HepG2 (cell line): Measurements from ENCODE around the gene PDIA6. TPM values are rescaled to one million over a fixed set of nuclear protein-coding genes. Genes with fewer than 3 reads are reported as not detected.

Experiments
- ATAC-seq: fragments of 200-7000 bp; cut with Tn5 transposase; 3 replicates; pipeline ENCODE4 v1.9.1; 2020; ENCODE audit warnings: mild to moderate bottlenecking, moderate library complexity
- BruUV-seq: library from RNA; stranded (reverse); fragments of 400-500 nt; replicated peaks from 2 replicates; lab custom pipeline; 2021; lab: Mats Ljungman, UMichigan
- CTCF ChIA-PET: fragments of 300-600 bp; formaldehyde crosslinking; extraction: SDS; loops from one replicate; lab custom pipeline; 2021; ENCODE audit warnings: low total read pairs, inconsistent platforms, low intra/inter-chr PET ratio; lab: Yijun Ruan, JAX
- POLR2A ChIA-PET: fragments of 350-600 bp; sonication (Branson Sonifier 250); formaldehyde crosslinking; loops from one replicate; lab custom pipeline; 2020; ENCODE audit warnings: antibody characterized with exemption, inconsistent platforms; lab: Yijun Ruan, JAX
- DNase-seq: peaks from one replicate; pipeline ENCODE4 v3.0.0-alpha.2; 2015; ENCODE audit warnings: low spot score
- FAIRE-seq: peaks from 3 replicates; lab custom pipeline; 2011; peaks lifted over from hg19 to GRCh38; lab: Jason Lieb, UNC
- H2AFZ ChIP-seq: one replicate; pipeline ENCODE4 v1.6.1; 2011; ENCODE audit warnings: low read length, inconsistent platforms
- H3K27ac ChIP-seq: fragments of 300-600 bp; 3 replicates; pipeline ENCODE4 v1.8.0; 2011; ENCODE audit warnings: mixed run types, mild to moderate bottlenecking, mixed read lengths, low read length, inconsistent platforms; ENCODE audit not compliant: insufficient read depth; ENCODE audit errors: extremely low read length
- H3K27me3 ChIP-seq, 2 experiments: fragments of 200-600 bp in 1 of 2; 2 replicates in 1 of 2; 3 replicates in 1 of 2; pipeline versions ENCODE4 v1.6.0 to v1.8.0; 2011; ENCODE audit warnings: low read length in 2 of 2, mild to moderate bottlenecking in 2 of 2, moderate library complexity in 2 of 2, inconsistent platforms in 1 of 2; ENCODE audit not compliant: insufficient read depth in 2 of 2, control insufficient read depth in 1 of 2
- H3K36me3 ChIP-seq, 2 experiments: fragments of 200-600 bp in 1 of 2; replicated peaks in 1 of 2; 2 replicates in 1 of 2; 3 replicates in 1 of 2; pipeline versions ENCODE4 v1.5.1 to v1.8.0; 2011; ENCODE audit warnings: low read length in 2 of 2, inconsistent platforms in 1 of 2; ENCODE audit not compliant: insufficient read depth in 2 of 2, control insufficient read depth in 1 of 2
- H3K4me1 ChIP-seq: 2 replicates; pipeline ENCODE4 v1.5.1; 2012; ENCODE audit warnings: low read length, inconsistent platforms; ENCODE audit not compliant: insufficient read depth
- H3K4me2 ChIP-seq: 2 replicates; pipeline ENCODE4 v1.6.0; 2011; ENCODE audit warnings: low read depth, low read length, inconsistent platforms
- H3K4me3 ChIP-seq, 3 experiments: fragments of 200-600 bp in 1 of 3; sonication (generic), shearing (Covaris generic) in 1 of 3; replicated peaks in 1 of 3; 2 replicates each; pipeline ENCODE4 v1.5.1; 2011 to 2016; ENCODE audit warnings: low read length in 3 of 3, inconsistent platforms in 2 of 3, low read depth in 2 of 3, mild to moderate bottlenecking in 2 of 3, control low read depth in 1 of 3, mixed read lengths in 1 of 3; ENCODE audit not compliant: insufficient read depth in 1 of 3
- H3K79me2 ChIP-seq: one replicate; pipeline ENCODE4 v1.6.1; 2011; ENCODE audit warnings: low read length, inconsistent platforms; ENCODE audit not compliant: insufficient read depth
- H3K9ac ChIP-seq: 2 replicates; pipeline ENCODE4 v1.6.0; 2011; ENCODE audit warnings: mild to moderate bottlenecking, low read depth, low read length, inconsistent platforms; ENCODE audit not compliant: insufficient read depth
- H3K9me3 ChIP-seq: 2 replicates; pipeline ENCODE4 v1.5.1; 2012; ENCODE audit warnings: mild to moderate bottlenecking, low read length
- H4K20me1 ChIP-seq: 2 replicates; pipeline ENCODE4 v1.6.0; 2011; ENCODE audit warnings: inconsistent platforms, mild to moderate bottlenecking, low read length, moderate library complexity; ENCODE audit not compliant: insufficient read depth
- ETV6 ChIP-seq: sonication (generic); formaldehyde crosslinking; conservative IDR thresholded peaks from 2 replicates; pipeline ENCODE4 v1.4.0; 2020; ENCODE audit warnings: missing genetic modification reagents
- PHB2 ChIP-seq: fragments of 450-650 bp; IDR thresholded peaks from 2 replicates; pipeline ENCODE4 v1.6.1; 2018; ENCODE audit not compliant: partially characterized antibody
- PITX1 ChIP-seq: sonication (generic); formaldehyde crosslinking; IDR thresholded peaks from 2 replicates; pipeline ENCODE4 v1.5.1; 2020; ENCODE audit warnings: mild to moderate bottlenecking, missing genetic modification reagents
- SALL1 ChIP-seq: sonication (generic); formaldehyde crosslinking; IDR thresholded peaks from 2 replicates; pipeline ENCODE4 v1.8.0; 2022; ENCODE audit warnings: mild to moderate bottlenecking, missing genetic modification reagents
- U2AF1 ChIP-seq: fragments of 200-400 bp; formaldehyde crosslinking; optimal IDR thresholded peaks from 2 replicates; pipeline ENCODE3; 2017; ENCODE audit warnings: mild to moderate bottlenecking, low read depth, low read length
- ZBTB33 ChIP-seq: sonication (generic); formaldehyde crosslinking; IDR thresholded peaks from 2 replicates; pipeline ENCODE4 v1.4.0; 2020; ENCODE audit warnings: missing genetic modification reagents
- ZNF143 ChIP-seq: sonication (generic); formaldehyde crosslinking; IDR thresholded peaks from 2 replicates; pipeline ENCODE4 v1.4.0; 2020; ENCODE audit warnings: missing genetic modification reagents
- ZNF460 ChIP-seq: sonication (generic); formaldehyde crosslinking; IDR thresholded peaks from 2 replicates; pipeline ENCODE4 v1.5.1; 2020; ENCODE audit warnings: missing genetic modification reagents, mild to moderate bottlenecking, borderline replicate concordance
- ZNF496 ChIP-seq: sonication (generic); formaldehyde crosslinking; IDR thresholded peaks from 2 replicates; pipeline ENCODE4 v1.8.1; 2023; ENCODE audit warnings: mild to moderate bottlenecking, moderate library complexity, missing genetic modification reagents; ENCODE audit not compliant: insufficient replicate concordance
- ZNF501 ChIP-seq: sonication (generic); formaldehyde crosslinking; IDR thresholded peaks from 2 replicates; pipeline ENCODE4 v1.5.1; 2020; ENCODE audit warnings: mild to moderate bottlenecking, moderate library complexity, missing genetic modification reagents
- WGBS: methylation state at CpG from one replicate; pipeline ENCODE4 v1.1.6; 2017; ENCODE audit warnings: low lambda C conversion rate; 5-methylcytosine and 5-hydroxymethylcytosine counted together
- in situ Hi-C: cut with HindIII; loops from 2 replicates; pipeline ENCODE4 v1.10.0; 2017; ENCODE audit warnings: low pct_unique_long_range_greater_than_20kb; ENCODE audit not compliant: extremely low pct_ligation_motif_present
- intact Hi-C: fragments of 100-400 bp; cut with micrococcal nuclease; formaldehyde crosslinking; loops from one replicate; pipeline ENCODE4 v1.10.0; 2022; ENCODE audit not compliant: unreplicated experiment
- polyA plus RNA-seq, 8 experiments: library from polyadenylated mRNA; depleted of rRNA in 3 of 8; stranded (reverse) in 7 of 8; unstranded in 1 of 8; fragments of >200 nt; fragmentation: Illumina TruSeq in 4 of 8; extraction: Trizol in 4 of 8; gene quantifications; 2 replicates each; pipeline versions ENCODE4 v1.2.1 to v1.2.3, GENCODE V29; 2011 to 2016; ENCODE audit warnings: low read depth in 4 of 8, missing spikeins in 1 of 8, mixed read lengths in 1 of 8; ENCODE audit not compliant: insufficient read depth in 1 of 8
- total RNA-seq, 5 experiments: library from RNA; depleted of rRNA; stranded (reverse); fragments of >200 nt; fragmentation: Illumina TruSeq; extraction: Trizol; gene quantifications; 2 replicates each; pipeline ENCODE4 v1.2.3, GENCODE V29; 2016; ENCODE audit warnings: low read depth in 1 of 5
- TF ChIP-seq, protein P1 (sequence below): sonication (generic); formaldehyde crosslinking; IDR thresholded peaks from 2 replicates; pipeline ENCODE4 v1.4.0; 2020; ENCODE audit warnings: missing genetic modification reagents

Gene PDIA6
- total and polyA plus RNA-seq, 2 of the 13 experiments (the other 11 are each of a cell fraction or from before 2014, with no cell fraction given), result 586 to 642 TPM

- TF ChIP-seq ZBTB33 (CRISPR knock-in tag), result no peak
- TF ChIP-seq SALL1, result no peak
- no peak for TF ChIP-seq U2AF1
- no peak for TF ChIP-seq ZNF460 (CRISPR knock-in tag)
- TF ChIP-seq ZNF496 (CRISPR knock-in tag), result no peak
- TF ChIP-seq, protein P1, sequence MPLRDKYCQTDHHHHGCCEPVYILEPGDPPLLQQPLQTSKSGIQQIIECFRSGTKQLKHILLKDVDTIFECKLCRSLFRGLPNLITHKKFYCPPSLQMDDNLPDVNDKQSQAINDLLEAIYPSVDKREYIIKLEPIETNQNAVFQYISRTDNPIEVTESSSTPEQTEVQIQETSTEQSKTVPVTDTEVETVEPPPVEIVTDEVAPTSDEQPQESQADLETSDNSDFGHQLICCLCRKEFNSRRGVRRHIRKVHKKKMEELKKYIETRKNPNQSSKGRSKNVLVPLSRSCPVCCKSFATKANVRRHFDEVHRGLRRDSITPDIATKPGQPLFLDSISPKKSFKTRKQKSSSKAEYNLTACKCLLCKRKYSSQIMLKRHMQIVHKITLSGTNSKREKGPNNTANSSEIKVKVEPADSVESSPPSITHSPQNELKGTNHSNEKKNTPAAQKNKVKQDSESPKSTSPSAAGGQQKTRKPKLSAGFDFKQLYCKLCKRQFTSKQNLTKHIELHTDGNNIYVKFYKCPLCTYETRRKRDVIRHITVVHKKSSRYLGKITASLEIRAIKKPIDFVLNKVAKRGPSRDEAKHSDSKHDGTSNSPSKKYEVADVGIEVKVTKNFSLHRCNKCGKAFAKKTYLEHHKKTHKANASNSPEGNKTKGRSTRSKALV (CRISPR knock-in tag), result no peak
- TF ChIP-seq PHB2, result no peak
- no peak for TF ChIP-seq ETV6 (CRISPR knock-in tag)
These were observed 47.7 kb upstream of the PDIA6 start (continued) for GRCh38 chr2:10860081-10860813.

DNA sequence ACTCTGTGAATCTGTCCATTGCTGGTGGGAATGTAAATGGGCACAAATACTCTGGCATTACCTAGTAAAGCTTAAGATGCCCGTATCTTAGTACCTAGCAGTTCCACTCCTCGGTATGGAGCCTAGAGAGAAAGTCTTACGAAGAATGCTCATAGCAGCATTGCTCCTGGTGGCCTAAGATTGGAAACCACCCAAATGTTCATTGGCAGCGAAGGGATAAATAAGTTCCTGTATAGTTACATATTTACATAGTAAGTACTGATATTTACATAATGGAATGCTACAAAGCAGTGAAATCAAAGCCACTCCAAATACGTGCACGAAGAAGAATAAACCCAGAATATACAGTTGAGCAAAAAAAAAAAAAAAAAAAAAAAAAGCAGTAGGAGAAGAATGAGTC is 46.7 kb upstream of the PDIA6 start:
- no peak for DNase-seq
- BruUV-seq, result no TSS peak
- Histone ChIP-seq H4K20me1 (no peaks in the 10 kb centered on the region), H3K4me2 (no peak overlapping the region), H3K36me3 (no peaks in the 10 kb centered on the region), H3K9ac (no peak overlapping the region)
- in situ Hi-C loops, result no loop called here
- FAIRE-seq, result no peak
- TF ChIP-seq PITX1 (CRISPR knock-in tag) (no peak), ZNF143 (CRISPR knock-in tag) (no peak), ZNF501 (CRISPR knock-in tag) (no peak)
- TF ChIP-seq, all 625 proteins: peak for 0
- Histone ChIP-seq H2AFZ (no peak overlapping the region), H3K4me1 (no peaks in the 10 kb centered on the region), H3K79me2 (no peaks in the 10 kb centered on the region), H3K27me3 (peaks cover 9 to 69% of the 10 kb centered on the region in 2 experiments; a peak in 4 of 5 replicates), H3K27ac (no peak overlapping the region), H3K4me3 (no peak overlapping the region), H3K9me3 (no peaks in the 10 kb centered on the region)
- ChIA-PET CTCF (no interaction called here), POLR2A (no interaction called here)
- WGBS, result 18% methylated on average over 6 of the region's 6 CpGs
- ATAC-seq, result no peak
- intact Hi-C loops, result no loop called here
